GM19463 (cell line): ENCODE results near the gene OGDHL.
"Not testable (repeated sequence)": the region's sequence is repeated elsewhere in the genome, so short reads cannot be mapped to it uniquely, and the experiment has no call there.

Experiments used
- ATAC-seq: cut with Tn5 transposase; IDR thresholded peaks from one replicate; pipeline ENCODE4 v1.9.1; 2021; ENCODE audit warnings: mild to moderate bottlenecking, moderate library complexity; ENCODE audit not compliant: unreplicated experiment

The OGDHL gene

DNA sequence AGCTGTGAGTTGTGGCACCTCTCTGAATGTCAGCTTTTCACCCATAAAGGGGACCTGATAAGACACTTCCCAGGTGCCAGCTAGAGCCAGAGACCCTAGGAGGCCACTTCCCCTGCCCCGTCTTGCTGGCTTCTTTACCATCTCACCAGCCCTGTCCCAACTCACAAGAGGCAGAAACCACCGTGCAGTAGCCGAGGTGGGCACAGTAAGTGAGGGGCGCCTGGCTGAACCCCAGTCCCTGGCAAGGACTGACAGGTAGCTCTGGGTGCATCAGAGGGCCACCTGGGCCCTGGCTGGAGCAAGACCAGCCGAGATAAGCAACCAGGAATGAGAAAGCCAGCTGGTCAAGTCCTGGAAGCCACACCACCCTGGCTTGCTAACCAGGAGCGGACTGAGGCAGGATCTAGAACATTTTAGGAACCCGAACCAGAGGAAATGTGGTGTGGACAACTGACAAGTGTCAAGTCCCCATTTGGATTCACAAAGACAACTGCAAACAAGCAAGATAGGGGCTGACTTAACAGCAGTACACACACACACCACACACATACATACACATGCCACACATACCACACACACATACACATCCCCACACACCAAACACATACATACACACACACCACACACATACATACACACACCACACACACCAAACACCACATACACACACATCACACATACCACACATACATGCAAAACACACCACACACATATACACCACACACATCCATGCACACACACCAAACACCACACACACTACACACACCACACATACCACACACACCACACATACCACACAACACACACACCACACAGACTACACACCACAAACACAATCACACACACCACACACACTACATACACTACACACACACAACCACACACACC is 20.8 kb downstream of the OGDHL start:
- ATAC-seq, result no peak

DNA sequence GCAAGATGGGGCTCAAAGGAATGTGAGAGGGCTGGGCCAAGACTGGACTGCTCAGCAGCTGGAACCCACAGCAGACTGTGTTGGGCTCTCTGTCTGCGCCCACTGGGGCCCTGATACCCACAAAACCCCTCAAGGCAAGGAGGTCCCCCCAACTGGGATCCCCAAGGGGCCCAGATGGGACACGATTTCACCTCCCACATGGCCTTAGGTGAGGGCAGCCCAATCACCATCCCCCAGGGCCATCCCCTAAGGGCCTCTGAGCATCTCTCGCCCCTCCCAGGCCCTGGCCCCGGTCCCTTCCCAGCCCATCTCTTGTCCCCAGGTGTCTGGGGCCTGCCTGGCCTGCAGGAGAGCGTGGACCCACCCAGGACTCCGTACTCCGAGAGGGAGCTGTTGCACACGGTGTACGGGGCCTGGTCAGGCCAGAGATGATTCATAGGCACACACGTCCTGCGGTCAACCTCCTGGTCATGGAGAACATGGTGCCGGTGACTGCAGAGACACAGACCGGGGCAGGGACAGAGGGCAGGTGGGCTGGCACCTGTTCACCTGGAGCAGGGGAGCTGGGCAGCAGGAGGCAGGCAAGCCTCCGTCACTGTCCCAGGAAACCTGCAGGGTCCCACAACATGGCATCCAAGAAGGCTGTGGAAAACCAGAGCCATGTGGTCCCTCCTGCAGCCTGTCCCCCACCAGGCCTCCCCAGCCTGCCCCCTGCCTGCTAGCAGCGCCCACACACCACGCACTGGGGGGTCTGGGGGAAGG is 21.6 kb downstream of the OGDHL start:
- no peak for ATAC-seq

DNA sequence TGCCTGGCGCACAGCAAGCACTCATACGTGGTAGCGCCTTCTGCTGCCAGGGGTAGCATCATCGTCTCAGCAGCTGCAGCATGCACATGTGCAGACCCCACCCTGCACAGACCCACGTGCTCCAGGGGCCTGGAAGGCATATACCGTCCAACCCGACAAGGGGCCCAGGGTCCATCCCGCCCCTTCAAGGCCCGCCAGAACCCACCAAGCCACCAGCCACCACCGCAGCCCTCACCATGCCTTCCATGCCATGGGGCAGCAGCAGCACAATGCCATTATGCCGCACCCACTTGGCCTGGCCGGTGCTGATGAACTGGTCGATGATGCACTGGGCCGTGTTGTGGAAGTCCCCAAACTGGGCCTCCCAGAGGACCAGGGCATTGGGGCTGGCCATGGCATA is 22.7 kb downstream of the OGDHL start:
- no peak for ATAC-seq

DNA sequence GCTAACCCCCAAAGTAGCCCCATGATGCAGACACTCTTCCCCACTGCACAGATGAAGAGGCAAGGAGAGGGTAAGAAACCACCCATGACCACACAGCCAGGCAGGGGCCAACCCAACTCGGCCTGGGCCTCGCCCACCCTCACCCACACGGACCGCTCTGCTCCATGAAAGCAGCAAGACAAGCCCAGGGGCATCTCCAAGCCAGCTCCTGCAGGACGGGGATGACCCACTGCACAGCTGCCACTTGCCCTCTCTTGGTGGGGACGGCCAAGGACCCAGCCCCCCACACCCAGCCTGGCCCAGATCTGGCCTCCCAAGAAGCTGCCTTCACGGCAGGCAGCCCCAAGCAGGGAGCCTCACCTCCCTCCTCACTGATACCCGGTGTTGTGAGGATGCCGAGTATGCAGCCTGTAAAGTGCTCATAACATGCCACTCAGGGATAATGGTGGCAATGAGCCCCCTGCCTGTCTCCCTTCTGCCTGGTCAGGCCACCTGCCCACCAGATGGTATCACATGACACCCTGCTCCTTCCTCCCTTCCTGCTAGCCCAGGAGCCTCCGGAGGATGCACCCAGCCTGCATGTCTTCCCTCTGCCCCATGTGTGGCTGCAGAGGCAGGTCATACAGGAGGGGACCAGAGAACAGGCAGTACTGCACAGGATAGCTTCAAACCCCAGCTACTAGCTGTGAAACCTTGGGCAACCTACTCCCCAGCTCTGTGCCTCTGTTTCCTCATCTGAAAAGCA is 23.3 kb downstream of the OGDHL start:
- no peak for ATAC-seq

DNA sequence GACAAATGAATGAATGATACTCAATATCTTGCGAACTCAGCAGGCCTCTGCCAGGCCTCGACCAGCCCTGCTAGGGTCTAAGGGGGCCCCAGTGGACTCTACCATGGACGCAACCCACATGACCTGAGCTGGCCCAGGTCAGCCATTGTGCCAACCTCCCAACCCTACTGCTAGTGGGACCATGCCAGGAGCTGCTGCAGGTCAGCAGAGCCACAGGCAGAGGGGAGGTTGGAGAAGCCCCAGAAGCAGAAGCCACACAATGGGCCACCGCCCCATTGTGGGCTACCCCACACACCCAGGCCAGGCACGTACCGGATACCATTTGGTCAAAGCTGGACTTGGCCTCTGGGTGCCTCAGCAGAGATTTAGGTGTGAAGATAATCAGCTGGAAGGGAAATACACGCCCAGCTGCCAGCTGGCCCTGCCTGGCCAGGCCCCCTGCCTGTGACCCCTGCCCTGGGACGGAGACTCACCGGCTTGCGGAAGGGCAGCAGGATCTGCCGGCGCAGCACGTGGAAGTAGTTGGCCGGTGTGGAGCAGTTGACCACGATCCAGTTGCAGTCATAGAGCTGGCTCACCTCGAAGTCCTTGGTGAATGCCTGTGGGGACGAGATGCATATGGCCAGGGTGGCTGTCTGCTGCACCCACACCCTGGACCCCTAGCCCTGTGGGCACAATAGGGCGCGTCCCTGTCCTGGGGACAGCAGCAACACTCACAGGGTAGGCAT is 24.5 kb downstream of the OGDHL start:
- ATAC-seq, result no peak

DNA sequence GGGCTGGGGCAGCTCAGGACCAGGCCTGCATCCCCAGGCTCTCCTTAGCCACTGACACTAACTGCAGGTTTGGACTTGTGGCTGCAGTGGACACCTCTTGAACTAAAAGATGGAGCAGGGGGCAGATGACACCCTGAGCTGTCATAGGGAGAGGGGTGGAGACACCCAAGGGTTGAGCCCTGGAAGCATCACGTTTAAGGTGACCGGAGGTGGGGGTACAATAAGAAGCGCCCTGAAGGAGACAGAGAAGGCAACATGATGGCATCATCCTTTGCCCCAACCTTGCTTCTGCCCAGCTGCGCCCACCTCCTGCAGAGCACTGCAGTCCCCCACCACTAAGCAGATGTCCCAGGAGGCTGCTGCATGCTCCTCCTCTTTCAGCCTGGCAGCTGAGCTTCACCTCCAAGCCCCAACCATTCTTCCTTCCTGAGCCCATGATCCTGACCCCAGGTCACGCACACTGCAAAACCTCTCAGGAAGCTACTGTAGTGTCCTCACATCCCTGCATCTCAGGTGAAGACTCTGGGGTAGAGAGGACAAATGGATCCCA is 25.5 kb downstream of the OGDHL start:
- no peak for ATAC-seq

DNA sequence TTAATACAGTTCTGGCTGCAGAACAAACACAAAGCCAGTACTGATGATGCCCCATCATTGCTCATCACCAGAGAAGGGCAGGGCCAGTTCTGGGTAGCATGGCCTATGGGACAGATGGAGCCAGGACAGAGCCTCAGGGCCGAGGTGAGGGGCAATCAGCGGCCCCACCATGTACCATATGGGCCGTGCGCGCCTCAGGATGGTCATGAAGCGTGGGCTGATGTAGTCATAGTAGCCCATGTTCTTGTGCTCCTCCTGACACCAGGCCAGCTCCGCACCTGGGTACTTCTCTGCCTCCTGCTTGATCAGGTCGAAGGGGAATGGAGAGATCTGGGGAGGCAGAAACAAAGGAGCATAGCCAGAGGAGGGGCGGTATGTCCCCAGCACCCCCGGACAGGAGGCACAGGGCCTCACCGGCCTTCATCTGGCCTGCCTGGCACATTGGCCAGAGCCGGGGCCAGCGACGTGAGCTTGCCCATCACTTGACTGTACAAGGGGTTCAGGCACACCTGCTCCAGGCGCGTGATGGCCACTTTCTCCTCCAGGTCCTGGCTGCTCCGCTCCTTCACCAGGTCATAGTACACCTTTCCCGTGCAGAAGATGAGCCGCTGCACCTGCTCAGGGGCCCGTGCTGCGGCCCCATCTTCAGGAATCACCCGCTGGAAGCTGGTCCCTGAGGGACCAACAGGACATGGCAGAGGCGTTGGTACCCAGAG is 26.1 kb downstream of the OGDHL start:
- no peak for ATAC-seq

DNA sequence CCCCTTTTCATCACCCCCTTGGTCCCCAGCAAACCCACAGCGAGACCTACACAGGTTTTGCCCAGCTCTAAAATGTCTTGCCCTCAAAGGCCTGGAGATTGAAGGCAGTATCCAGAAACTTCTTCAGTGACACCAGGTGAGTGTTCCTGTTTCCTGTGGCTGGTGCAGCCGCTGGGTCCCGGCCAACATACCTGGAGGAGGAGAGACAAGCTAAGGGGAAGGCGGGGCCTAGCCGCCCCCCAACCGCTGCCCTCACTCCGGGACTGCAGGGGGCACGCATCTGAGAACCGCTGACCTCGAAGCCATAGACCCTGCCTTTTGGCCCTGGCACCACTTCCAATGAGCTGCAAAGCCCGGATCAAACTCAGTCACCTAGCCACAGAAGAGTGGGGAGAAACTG is 27.0 kb downstream of the OGDHL start:
- no peak for ATAC-seq

DNA sequence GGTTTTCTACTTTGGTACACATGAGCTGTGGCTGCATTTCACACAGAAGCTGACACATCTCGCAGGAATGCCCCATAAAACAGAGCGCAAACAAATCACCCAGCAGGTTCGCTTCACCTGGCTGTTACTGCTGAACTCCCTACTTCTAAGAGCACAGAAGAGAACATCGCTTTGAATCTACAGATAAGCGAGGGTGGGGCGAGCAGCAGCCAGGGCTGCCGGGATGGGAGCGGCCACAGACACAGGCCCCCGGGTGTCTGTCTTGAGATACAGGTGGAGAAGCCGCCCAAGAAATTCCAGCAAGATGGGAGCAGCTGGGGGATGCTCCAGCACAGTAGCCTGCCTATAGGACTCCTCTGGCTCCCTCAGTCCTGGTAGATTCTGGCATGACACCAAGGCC is 27.4 kb downstream of the OGDHL start:
- ATAC-seq, result no peak

DNA sequence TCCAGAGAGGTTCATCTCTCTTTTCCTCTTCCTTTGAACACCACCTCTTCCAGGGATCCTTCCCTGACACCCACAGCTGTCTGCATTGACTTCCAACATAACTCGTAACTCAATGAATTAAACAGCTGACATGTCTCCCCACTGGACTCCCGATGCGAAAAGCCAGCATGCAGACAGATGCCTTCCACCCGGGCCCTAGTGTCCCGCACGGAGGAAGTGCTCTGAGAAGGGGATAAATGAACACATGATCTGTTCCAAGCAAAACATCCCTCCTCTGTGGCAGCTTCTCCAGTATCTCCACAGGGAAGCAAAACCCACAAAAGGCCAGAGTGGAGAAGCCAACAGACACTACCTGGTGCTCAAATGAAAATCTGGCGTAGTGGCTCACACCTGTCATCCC is 28.3 kb downstream of the OGDHL start:
- ATAC-seq, result no peak

DNA sequence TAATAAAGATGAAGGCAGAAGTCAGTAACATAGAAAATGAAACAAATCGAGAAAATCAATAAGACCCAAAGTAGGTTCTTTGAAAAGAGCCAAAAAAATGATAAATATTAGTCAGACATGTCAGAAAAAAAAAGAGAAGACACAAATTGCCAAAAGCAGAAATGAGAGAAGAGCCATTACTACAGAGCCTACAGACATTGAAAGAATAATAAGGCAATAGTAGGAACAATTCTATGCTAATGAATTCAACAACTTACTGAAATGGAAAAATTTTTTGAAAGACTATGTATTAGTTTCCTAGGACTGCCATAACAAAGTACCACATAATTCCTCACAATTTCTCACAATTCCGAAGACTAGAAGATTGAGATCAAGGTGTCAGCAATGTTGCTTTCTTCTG is 35.5 kb downstream of the OGDHL start:
- ATAC-seq, result no peak

DNA sequence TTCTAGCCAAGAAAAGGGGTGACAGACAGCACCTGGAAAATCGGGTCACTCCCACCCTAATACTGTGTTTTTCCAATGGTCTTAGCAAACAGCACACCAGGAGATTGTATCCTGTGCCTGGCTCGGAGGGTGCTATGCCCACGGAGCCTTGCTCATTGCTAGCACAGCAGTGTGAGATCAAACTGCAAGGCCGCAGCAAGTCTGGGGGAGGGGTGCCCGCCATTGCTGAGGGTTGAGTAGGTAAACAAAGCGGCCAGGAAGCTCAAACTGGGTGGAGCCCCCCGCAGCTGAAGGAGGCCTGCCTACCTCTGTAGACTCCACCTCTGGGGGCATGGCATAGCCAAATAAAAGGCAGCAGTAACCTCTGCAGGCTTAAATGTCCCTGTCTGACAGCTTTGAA is 47.0 kb downstream of the OGDHL start:
- ATAC-seq, result not testable (repeated sequence)

DNA sequence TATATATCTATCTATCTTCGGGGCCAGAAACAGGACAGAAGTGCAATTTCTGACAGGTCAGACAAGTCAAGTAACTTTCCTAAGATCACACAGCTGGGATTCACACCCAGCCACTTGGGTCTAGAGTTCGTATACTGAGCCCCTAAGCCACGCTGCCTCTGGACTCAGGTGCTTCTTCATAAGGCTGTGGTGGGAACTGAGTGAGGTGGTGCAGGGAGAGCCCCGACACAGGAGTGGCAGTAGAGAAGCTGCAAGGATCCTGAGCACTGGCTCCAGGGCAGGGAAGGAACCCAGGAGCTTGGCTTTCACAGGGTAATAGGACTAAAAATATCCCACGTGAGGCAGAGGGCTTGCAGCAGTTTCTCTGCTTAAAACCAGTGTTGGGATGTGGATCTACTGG is 48.9 kb downstream of the OGDHL start:
- ATAC-seq, result no peak

DNA sequence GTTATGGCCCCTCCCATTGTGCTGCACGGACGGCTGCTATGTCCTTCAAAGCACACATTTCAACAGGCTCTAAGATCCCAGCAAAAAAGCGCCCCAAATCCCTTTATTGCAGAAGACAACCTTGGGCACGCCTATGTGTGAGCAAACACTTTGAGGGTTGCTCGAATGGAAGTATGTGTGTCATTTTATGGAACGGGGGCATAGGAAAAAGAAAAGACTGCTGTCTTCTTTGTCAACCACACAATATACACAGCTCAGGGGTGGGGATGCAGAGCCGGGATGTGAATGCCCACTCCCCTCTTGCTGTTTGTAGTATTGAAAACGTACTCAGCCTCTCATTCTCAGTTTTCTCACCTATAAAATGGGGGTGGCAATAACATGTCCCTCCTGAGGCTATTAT is 50.6 kb downstream of the OGDHL start:
- ATAC-seq, result no peak

DNA sequence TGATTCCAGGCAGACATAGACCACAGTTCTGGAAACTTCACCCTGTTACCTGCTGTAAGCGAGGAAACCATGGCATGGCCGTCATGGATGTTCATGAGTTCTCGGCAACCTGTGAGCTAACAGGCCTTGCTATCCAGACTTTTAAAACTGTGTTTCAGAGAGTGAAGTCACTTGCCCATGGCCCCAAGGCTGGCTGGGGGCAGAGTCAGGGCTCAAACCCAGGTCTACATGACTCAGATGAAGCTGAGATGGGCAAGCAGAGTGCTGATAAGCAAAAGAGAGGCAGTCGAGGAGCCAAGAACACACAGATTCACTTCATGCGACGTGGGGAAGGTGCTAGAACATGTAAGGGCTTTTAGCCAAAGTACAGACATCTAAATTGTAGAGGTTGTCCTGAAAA is 51.2 kb downstream of the OGDHL start:
- no peak for ATAC-seq

DNA sequence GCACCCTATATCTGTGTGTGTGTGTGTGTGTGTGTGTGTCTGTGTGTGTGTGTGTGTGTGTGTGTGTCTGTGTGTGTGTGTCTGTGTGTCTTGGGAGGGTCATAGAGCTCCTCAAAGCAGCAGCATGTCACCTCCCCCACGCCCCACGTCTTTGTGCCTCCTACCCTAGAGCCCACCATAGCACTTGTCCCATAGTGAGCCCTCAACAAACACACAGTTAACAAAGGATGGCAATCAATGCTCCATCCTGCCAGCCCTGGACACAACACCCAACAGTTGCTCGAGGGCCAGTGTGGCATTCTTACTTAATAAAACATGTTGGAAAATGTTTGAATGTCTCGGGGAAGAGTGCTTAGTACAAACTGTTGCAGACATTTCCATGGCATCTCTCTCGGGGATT is 52.2 kb downstream of the OGDHL start:
- ATAC-seq, result no peak

DNA sequence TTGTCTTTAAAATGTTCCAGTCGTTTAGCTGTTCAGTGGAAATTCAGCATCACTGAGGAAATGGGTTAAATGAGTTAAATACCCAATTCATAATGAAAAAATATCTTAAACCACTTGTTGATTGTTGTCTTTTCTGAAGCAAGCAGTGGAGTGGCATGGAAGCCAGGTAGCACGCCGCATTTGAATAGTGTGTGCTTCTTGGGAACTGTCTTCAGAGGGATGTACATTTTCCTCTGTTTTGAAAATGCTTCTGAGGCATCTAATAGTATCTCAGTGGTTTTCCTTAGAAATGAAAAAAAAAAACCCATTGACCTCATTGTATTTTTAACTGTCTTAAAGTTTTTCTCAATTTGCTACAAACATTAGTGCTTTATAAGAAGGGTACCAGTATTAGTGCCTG is 54.5 kb downstream of the OGDHL start:
- ATAC-seq, result no peak

DNA sequence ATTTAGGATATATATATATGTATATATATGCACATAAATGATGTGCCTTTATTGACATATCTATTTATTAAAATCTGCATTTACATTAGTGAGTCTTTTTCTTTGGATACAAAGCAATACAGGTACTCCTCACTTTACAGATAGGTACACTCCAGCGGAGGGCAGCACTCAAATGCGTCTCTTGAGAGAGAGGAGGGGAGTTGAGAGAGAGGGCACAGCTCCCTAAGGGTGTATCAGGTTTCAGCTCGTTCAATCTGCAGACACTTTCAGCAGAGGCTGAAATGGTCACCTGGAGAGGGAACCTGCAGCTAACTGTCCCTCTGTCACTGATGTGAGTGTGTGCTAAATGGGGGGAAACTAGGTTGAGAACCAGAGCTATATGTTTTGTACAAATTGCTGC is 61.1 kb downstream of the OGDHL start:
- ATAC-seq, result no peak

DNA sequence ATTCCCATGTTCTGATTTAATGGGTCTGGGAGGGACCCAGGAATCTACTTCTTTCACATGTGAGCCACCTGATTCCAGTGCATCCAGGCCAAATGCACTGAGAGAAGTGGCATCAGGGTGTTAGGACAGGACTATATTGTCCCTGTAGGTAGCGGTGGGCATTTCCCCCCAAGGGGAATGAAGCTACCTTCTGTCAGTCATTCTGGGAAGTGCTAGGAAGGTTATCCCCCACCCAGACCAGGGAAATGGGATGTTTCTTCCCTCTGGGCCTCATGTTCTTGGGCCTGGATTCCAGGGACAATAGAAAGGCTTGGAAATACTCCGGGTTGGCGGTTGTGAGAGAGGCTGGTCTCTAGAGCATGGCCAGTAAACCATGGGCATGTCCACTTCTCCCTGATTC is 61.9 kb downstream of the OGDHL start:
- ATAC-seq, result no peak

DNA sequence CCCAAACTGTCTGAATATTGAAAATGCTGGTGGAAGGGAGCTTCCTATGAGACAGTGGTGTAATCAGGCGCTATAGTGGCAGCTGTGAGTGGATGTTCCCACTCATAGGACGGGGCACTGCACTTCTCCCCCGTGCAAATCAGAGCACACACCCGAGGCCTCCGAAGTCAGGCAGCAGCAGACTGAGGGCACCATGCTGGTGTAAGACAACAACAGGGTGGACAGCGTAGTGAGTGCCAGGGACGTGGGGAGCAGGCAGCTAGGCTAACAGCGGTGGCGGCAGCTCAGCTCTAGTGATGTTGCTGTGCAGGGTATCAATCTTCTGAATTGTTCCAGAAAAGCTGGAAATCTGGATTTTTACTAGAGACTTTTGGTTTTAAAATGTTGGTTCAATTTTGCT is 63.4 kb downstream of the OGDHL start:
- no peak for ATAC-seq
